Right lobe of liver (tissue), 6 donors: ENCODE measurements around the gene CFAP77. TPM values are rescaled to one million over a fixed set of nuclear protein-coding genes. Genes with fewer than 3 reads are reported as not detected.
"Not testable (repeated sequence)": the region's sequence is repeated elsewhere in the genome, so short reads cannot be mapped to it uniquely, and the experiment has no call there.

Source experiments
- ATAC-seq, 4 donors: fragments of 200-7000 bp; cut with Tn5 transposase; one replicate each; pipeline ENCODE4 v1.9.1; 2020; ENCODE audit warnings: mild to moderate bottlenecking in 4 of 4, moderate library complexity in 4 of 4
- DNase-seq, 3 donors: peaks; one replicate each; pipeline ENCODE4 v3.0.0-alpha.2; 2020
- H3K27ac ChIP-seq, 3 donors: fragments of 200-600 bp; one replicate each; pipeline ENCODE4 v1.8.0; 2022
- H3K27me3 ChIP-seq, 2 donors: fragments of 200-600 bp; one replicate each; pipeline ENCODE4 v1.8.0; 2022
- H3K36me3 ChIP-seq, 4 donors: fragments of 200-600 bp; sonication (generic) in 1 of 4; one replicate each; pipeline versions ENCODE4 v1.5.1 to v1.8.0; 2017 to 2022; ENCODE audit warnings: control low read depth in 1 of 4
- H3K4me1 ChIP-seq, 4 donors: fragments of 200-600 bp; sonication (generic) in 1 of 4; one replicate each; pipeline versions ENCODE4 v1.5.1 to v1.8.0; 2017 to 2022; ENCODE audit warnings: control low read depth in 1 of 4
- H3K4me3 ChIP-seq, 3 donors: fragments of 200-600 bp; one replicate each; pipeline ENCODE4 v1.8.0; 2022
- H3K9me3 ChIP-seq, 4 donors: fragments of 200-600 bp; sonication (generic) in 1 of 4; one replicate each; pipeline versions ENCODE4 v1.5.1 to v1.8.0; 2017 to 2022; ENCODE audit warnings: control low read depth in 1 of 4
- POLR2A ChIP-seq: fragments of 450-650 bp; IDR thresholded peaks from one replicate; pipeline ENCODE4 v1.6.1; 2017; ENCODE audit warnings: antibody characterized with exemption, mild to moderate bottlenecking
- WGBS: methylation state at CpG from one replicate; pipeline ENCODE4 v1.1.6; 2018; ENCODE audit warnings: low coverage, low lambda C conversion rate; ENCODE audit not compliant: insufficient coverage; ENCODE audit errors: missing lambda C conversion rate; 5-methylcytosine and 5-hydroxymethylcytosine counted together
- intact Hi-C, 2 donors: fragments of 100-400 bp; cut with DNase I; formaldehyde crosslinking; loops; one replicate each; pipeline versions ENCODE4 v1.11.2 to v1.14.1; 2022
- total RNA-seq, 6 experiments: library from RNA; depleted of rRNA in 2 of 6; stranded (reverse); fragments of >200 nt in 2 of 6; fragmentation: NEBNext Ultra II Directional in 3 of 6; extraction: Animal tissue kit (Norgen Biotek cat#: 25700) in 3 of 6; gene quantifications; one replicate each; pipeline versions ENCODE4 v1.1.0 to v1.2.4, GENCODE V29; 2016 to 2023
- TF ChIP-seq, protein P1 (sequence below), 4 donors: fragments of 200-600 bp in 3 of 4; fragments of 450-650 bp in 1 of 4; IDR thresholded peaks; one replicate each; pipeline versions ENCODE4 v1.5.1 to v1.8.0; 2016 to 2022; ENCODE audit warnings: antibody characterized with exemption in 4 of 4, mild to moderate bottlenecking in 2 of 4
- donor health status: DM: no; HTN: yes; CAD: no.
- donor health status: DM: no; HTN: no; CAD: no.
- donor health status: DM: no; HTN: no; CAD: no.
- donor health status: DM: no; HTN: yes; CAD: no.
- donor health status: DM: no; HTN: yes; CAD: no.

CFAP77 gene
- total RNA-seq, 6 experiments from 2014 or later, result not detected

DNA sequence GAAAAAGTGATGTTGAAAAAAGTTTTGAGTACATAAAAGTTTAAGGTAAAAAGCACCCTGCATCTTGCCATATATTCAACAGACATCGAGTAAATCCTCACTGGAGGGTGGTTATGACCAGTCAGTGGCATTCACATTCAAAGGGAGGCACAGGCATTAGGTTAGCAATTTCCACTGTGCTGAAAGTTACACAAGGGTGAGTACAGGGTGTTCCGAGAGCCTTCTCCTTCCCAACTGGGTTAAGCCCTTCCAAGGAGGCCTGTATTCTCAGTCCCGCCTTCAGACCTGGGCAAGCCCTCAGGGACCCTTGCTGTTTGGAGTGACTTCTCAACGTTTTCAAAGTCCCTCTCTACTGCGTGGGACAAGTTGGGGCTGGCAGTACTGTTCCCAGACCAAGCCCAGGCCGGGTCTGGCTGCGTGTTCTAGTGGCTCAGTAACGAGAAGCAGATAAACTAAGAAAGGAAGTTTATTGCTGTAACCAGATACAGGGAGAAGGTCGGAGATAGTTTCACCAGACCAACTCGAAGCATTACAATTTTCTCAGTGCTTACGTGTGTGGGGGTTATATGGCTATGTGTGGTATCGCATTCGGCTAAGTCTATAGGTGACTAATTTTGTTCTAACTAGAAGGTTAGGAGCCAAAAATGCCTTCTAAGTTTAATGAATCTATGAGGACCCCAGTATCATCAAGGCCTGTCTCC, 42.2 kb upstream of the CFAP77 start:
- H3K4me1 ChIP-seq, result no peaks in the 10 kb centered on the region
- H3K27me3 ChIP-seq, result no peaks in the 10 kb centered on the region
- H3K4me3 ChIP-seq, result no peak overlapping the region
- H3K36me3 ChIP-seq, result no peaks in the 10 kb centered on the region
- no peaks in the 10 kb centered on the region for H3K9me3 ChIP-seq
- DNase-seq (no peak), ATAC-seq (peak; percentile 14 to 65 (median 36))
- no peak for TF ChIP-seq POLR2A
- TF ChIP-seq, protein P1, sequence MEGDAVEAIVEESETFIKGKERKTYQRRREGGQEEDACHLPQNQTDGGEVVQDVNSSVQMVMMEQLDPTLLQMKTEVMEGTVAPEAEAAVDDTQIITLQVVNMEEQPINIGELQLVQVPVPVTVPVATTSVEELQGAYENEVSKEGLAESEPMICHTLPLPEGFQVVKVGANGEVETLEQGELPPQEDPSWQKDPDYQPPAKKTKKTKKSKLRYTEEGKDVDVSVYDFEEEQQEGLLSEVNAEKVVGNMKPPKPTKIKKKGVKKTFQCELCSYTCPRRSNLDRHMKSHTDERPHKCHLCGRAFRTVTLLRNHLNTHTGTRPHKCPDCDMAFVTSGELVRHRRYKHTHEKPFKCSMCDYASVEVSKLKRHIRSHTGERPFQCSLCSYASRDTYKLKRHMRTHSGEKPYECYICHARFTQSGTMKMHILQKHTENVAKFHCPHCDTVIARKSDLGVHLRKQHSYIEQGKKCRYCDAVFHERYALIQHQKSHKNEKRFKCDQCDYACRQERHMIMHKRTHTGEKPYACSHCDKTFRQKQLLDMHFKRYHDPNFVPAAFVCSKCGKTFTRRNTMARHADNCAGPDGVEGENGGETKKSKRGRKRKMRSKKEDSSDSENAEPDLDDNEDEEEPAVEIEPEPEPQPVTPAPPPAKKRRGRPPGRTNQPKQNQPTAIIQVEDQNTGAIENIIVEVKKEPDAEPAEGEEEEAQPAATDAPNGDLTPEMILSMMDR (IDR thresholded peaks at IDR 0.05), result no peak
- intact Hi-C loops, result no loop called here
- WGBS, result 58% methylated on average over 13 of the region's 13 CpGs
- H3K27ac ChIP-seq, result peak overlapping the region in 1 of 3 donors; percentile 33

DNA sequence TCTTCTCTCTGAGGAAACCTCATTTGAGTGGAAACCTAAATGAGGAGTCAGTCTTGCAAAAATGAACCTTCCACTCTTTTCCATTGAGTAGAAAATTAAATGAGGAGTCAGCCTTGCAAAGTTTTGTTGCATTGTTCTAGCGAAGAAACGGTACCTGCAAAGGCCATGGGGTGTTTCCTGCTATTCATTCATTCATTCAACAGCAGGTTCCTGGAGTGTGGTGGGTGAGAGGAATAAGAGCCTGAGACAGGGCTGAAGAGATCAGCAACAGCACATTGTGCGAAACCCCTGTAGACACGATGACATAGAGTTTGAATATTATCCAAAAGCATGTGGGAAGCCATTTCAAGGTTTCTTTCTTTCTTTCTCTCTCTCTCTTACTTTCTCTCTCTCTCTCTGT, 40.6 kb upstream of the CFAP77 start:
- no peaks in the 10 kb centered on the region for H3K4me1 ChIP-seq
- no peak overlapping the region for H3K4me3 ChIP-seq
- WGBS, result 83% methylated on average over 2 of the region's 4 CpGs
- no peak overlapping the region for H3K27ac ChIP-seq
- no peaks in the 10 kb centered on the region for H3K27me3 ChIP-seq
- H3K36me3 ChIP-seq, result no peaks in the 10 kb centered on the region
- intact Hi-C loops, result no loop called here
- no peak for TF ChIP-seq POLR2A
- TF ChIP-seq, protein P1 (IDR thresholded peaks at IDR 0.05), result no peak
- no peak for ATAC-seq
- DNase-seq, result no peak
- H3K9me3 ChIP-seq, result no peaks in the 10 kb centered on the region

DNA sequence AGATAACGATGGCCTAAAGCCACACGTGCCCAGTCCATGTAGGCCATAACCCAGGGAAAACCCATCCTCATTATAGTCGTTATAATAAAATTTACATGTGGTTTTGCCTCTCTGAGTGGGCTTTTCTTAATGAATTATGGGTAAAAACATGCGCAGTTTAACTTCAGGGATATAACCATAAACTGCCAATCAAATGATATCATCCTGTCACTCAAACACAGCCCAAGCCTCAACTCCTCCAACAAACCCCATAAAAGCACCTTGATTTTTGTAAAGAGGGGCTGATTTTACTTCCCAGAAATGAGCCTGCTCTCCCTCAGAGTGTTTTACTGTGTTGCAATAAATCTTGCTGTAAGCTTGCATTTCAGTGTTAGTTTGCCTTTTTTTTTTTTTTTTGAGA, 39.4 kb upstream of the CFAP77 start:
- no peaks in the 10 kb centered on the region for H3K9me3 ChIP-seq

DNA sequence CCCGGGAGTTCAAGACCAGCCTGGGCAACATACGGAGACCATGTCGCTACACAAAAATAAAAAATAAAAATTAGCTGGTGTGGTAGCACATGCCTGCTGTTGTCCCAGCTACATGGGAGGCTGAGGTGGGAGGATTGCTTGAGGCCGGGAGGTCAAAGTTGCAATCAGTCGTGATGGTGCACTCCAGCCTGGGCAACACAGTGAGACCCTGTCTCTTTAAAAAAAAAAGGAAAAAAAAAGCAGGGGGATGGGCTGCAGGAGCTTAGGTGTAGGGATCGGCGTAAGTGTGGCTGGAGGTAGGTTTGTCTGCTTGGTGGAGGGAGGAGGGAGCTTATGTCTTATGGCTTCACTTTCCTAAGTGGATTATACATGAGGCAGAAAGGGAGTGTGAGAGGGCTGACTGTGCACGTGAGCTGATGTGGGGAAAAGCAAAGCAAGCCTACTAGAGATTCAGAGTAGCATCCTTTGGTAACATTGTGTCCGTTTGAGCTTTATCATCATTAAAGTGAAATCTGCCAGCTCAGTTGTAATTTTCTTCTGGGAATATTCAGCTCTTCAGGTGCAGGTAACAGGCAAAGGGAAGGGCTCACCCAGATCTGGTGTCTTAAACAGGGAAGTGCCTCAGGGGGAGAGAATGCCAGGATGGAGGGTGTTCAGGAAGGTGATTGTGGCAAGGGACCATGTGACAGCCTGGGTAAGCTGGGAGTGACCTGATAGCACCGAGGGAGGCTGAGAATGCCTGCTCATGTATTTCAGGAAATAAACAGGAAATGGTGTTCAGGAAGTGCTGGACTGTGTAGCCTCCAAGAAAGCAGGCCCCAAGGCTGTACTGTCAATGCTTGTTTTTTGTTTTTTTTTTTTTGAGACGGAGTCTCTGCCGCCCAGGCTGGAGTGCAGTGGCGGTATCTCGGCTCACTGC, 37.6 kb upstream of the CFAP77 start:
- intact Hi-C loops, result no loop called here
- Histone ChIP-seq H3K36me3 (no peaks in the 10 kb centered on the region), H3K27ac (peak overlapping the region; percentile 51 to 61 (median 52)), H3K9me3 (no peaks in the 10 kb centered on the region), H3K4me1 (no peaks in the 10 kb centered on the region), H3K4me3 (no peak overlapping the region), H3K27me3 (no peaks in the 10 kb centered on the region)
- ATAC-seq (peak; percentile 88 to 95 (median 94)), DNase-seq (peak; percentile 46 to 65 (median 60))
- WGBS, result 55% methylated on average over 13 of the region's 14 CpGs
- TF ChIP-seq, protein P1 (IDR thresholded peaks at IDR 0.05), result no peak
- no peak for TF ChIP-seq POLR2A

More for the DNA sequence above, 39.4 kb upstream of the CFAP77 start:
- H3K4me3 ChIP-seq, result no peak overlapping the region
- no peak for TF ChIP-seq POLR2A
- TF ChIP-seq, protein P1 (IDR thresholded peaks at IDR 0.05), result no peak
- H3K4me1 ChIP-seq, result no peaks in the 10 kb centered on the region
- H3K27ac ChIP-seq, result no peak overlapping the region
- DNase-seq, result no peak
- intact Hi-C loops, result no loop called here
- 73% methylated on average over 3 of the region's 4 CpGs for WGBS
- no peaks in the 10 kb centered on the region for H3K27me3 ChIP-seq
- H3K36me3 ChIP-seq, result no peaks in the 10 kb centered on the region
- no peak for ATAC-seq

DNA sequence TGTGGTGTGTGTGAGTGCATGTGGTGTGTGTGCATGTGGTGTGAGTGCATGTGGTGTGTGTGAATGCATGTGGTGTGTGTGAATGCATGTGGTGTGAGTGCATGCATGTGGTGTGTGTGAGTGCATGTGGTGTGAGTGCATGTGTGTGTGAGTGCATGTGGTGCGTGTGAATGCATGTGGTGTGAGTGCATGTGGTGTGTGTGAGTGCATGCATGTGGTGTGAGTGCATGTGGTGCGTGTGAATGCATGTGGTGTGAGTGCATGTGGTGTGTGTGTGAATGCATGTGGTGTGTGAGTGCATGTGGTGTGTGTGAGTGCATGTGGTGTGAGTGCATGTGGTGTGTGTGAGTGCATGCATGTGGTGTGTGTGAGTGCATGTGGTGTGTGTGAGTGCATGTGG, 32.2 kb upstream of the CFAP77 start:
- DNase-seq, H3K36me3 ChIP-seq, H3K27ac ChIP-seq, H3K4me3 ChIP-seq, H3K4me1 ChIP-seq, H3K9me3 ChIP-seq, H3K27me3 ChIP-seq, intact Hi-C loops, ATAC-seq: not testable (repeated sequence)
- WGBS, result 83% methylated on average over 2 of the region's 2 CpGs

DNA sequence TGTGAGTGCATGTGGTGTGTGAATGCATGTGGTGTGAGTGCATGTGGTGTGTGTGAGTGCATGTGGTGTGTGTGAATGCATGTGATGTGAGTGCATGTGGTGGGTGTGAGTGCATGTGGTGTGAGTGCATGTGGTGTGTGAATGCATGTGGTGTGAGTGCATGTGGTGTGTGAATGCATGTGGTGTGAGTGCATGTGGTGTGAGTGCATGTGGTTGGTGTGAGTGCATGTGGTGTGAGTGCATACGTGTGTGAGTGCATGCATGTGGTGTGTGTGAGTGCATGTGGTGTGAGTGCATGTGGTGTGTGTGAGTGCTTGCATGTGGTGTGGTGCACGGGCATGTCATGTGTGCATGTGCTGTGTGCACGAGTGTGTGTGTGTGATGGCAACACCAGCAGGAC, 31.6 kb upstream of the CFAP77 start:
- intact Hi-C loops, H3K27ac ChIP-seq, ATAC-seq, H3K9me3 ChIP-seq, H3K4me1 ChIP-seq, H3K27me3 ChIP-seq, H3K36me3 ChIP-seq, H3K4me3 ChIP-seq: not testable (repeated sequence)
- WGBS, result 94% methylated on average over 2 of the region's 3 CpGs
- peak in 1 of 3 donors; percentile 27 for DNase-seq
